GM04504 (cell line): ENCODE measurements around the gene WFDC10B.
"Not testable (repeated sequence)": the region's sequence is repeated elsewhere in the genome, so short reads cannot be mapped to it uniquely, and the experiment has no call there.

ENCODE experiments used
- DNase-seq: peaks from one replicate; pipeline ENCODE4 v3.0.0-alpha.2; 2012; ENCODE audit warnings: low read depth

The WFDC10B gene

DNA sequence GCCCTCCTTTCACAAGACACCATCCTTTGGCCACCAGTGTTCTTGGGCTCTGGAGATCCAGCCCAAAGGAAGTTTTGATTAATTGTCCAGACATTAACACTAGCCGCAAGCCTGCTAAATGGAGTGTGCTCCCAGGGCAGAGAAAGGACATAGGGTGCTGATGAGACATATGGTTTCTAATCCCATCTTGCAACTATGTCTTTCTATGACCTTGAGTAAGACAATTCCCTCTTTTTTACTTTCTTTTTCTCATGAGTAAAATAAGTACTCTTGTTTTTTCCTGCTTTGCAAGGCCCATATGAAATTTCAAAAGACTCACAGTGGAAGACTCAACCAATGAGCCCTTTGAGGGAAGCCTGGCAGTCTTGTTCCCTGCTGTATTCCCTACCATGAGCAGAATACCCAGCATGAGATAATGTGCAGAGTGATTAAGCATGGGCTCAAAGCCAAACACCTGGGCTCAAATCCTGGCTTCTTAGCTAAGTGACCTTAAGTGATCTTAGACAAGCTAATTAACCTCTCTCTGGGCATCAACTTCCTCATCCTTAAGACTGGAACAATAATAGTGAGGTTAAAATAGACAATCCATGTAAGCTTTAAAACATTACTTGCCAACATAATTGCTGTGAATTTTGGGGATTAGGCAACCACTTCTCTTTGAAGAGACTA is at the start of gene WFDC10B:
Gene WFDC10B, minus strand, starts transcription at position 51 of the 669 bp plus-strand sequence. CDS start 19,027 bp downstream, outside the sequence.
- no peak for DNase-seq

- DNase-seq = no peak
Measured at GRCh38 chr20:45752746-45753145, 47.9 kb upstream of the WFDC10B start.

DNA sequence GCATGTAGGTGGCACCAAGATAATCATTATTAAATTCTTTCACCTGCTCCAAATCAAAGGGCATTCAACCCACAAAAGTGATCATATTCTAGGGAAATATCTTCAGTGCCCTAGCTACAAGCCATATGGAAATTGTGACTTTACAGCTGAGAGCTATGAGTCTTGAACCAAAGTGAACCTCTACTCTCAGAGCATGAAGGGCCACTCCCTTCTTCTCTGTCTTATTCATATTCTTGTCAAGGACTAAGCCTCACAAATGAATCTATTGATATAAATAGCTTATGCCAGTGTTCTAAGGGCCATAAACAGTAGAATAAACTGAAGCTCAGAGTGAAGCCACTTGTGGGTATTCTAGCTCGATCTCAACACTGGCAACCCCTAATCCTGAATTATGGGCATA is 46.9 kb upstream of the WFDC10B start:
- DNase-seq = no peak

DNA sequence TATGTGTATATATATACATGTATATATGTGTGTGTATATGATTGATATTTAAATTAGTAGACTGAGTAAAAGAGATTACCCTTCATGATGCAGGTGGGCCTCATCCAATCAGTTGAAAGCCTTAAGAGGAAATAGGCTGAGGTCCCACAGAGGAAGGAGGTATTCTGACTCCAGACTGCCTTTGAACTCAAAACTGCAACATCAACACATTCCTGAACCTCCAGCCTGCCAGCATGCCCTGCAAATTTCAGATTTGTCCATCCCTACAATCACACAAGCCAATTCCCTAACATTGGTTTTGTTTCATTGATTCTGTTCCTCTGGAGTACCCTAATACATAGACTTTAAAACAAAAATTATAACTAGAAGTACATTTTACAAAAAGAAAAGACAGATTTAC is 40.2 kb upstream of the WFDC10B start:
- no peak for DNase-seq

- no peak for DNase-seq
Measured at GRCh38 chr20:45742596-45742995, 37.8 kb upstream of the WFDC10B start.

- no peak for DNase-seq
Measured at GRCh38 chr20:45735988-45736387, 31.2 kb upstream of the WFDC10B start.

DNA sequence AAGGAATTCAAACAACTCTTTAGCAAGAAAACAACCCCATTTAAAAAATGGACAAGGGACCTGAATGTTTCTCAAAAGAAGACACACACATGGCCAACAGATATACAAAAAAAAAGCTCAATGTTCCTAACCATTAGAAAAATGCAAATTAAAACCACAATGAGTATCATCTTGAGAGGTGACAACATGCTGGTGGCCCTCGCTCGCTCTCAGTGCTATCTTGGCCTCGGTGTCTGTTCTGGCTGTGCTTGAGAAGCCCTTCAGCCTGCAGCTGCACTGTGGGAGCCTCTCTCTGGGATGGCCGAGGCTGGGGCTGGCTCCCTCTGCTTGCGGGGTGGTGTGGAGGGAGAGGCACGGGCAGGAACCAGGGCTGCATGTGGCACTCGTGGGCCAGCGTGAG is 30.7 kb upstream of the WFDC10B start:
- DNase-seq = no peak

GRCh38 chr20:45732199-45732598 is 27.4 kb upstream of the WFDC10B start:
- DNase-seq = no peak

GRCh38 chr20:45727044-45727443 is 22.2 kb upstream of the WFDC10B start:
- DNase-seq = no peak

DNA sequence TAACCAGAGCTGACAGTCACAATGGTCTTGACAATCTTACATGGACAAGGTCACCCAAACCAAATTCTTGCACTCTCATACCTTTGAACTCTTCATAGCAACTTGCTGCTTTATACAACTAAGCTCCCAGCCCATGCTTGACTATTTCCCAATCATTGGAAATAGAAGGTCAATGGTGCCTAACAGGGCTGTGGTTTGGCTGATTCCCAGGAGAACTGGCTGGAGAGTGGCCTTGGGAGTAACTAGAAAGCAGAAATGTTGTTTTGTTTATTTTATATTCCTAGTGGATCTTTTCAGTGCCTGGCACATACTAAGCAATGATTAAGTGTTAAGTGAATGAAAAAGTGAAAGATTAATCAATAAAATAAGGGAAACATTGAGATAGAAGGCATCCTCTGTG is 20.3 kb upstream of the WFDC10B start:
- no peak for DNase-seq

DNA sequence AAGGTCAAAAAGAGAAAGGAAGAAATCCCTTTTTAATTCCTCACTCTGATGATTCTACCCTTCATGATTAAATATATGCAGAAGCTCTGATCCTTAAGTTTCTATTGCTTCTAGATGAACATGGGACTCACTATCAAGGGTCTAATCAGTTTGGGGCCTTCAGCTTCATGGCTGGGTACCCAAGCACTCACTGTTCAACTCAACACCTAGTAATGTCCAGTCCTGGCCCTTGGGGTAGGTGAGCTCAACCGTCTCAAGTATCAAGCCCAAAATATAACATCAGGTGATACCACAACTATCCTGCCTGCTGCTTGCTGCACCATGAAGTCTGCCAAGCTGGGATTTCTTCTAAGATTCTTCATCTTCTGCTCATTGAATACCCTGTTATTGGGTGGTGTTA is 17.2 kb upstream of the WFDC10B start, which contains the start of gene SPINT4:
Gene SPINT4, plus strand, starts transcription at position 301 of the 400 bp plus-strand sequence. Its CDS starts 21 bp downstream, at position 322.
- DNase-seq = no peak

GRCh38 chr20:45716141-45716688 is 11.4 kb upstream of the WFDC10B start:
- not testable (repeated sequence) for DNase-seq

- no peak for DNase-seq
Measured at GRCh38 chr20:45701873-45702272, 2.9 kb downstream of the WFDC10B start, which contains the start of gene WFDC13. TSS of gene WFDC13 (plus strand) at chr20:45702038. CDS start at chr20:45702124, 86 bp downstream.

DNA sequence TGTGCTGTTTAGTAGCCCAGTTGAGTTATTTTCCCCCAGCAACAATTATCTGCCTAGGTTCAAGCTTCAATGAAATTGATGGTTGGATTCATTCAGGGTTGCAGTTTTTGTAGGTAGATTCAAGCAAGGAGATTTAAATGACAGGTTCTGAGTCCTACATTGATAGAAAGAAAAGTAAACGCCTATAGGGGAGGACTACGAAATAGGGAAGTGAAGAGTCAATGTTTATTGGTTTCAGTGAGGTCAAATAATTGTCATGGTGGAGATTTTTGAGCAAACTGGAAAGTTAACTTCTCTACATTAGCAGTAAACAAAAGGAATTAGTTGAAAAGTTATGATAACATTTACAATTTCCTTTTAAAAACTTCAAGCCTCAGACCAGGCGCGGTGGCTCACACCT is 3.7 kb downstream of the WFDC10B start:
- DNase-seq = no peak

DNA sequence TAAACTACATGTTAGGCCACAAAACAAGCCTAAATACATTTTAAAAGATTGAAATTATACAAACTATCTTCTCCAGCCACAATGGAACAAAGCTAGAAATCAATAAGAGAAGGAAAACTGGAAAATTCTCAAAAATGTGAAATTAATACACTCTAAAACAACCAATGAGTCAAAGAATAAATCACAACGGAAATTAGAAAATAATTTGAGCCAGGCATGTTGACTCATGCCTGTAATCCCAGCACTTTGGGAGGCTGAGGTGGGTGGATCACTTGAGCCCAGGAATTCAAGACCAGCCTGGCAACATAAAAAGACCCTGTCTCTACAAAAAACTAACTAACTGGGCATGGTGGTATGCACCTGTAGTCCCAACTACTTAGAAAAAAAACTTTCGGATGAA is 9.3 kb downstream of the WFDC10B start:
- no peak for DNase-seq

GRCh38 chr20:45693346-45693745 is 11.5 kb downstream of the WFDC10B start:
- not testable (repeated sequence) for DNase-seq

- DNase-seq = peak; percentile 0
Measured at GRCh38 chr20:45685896-45686295, 18.9 kb downstream of the WFDC10B start.

- no peak for DNase-seq
Measured at GRCh38 chr20:45679650-45680049, 25.2 kb downstream of the WFDC10B start.

GRCh38 chr20:45672765-45673164 is 32.1 kb downstream of the WFDC10B start:
- no peak for DNase-seq

- DNase-seq = no peak
Measured at GRCh38 chr20:45670139-45670538, 34.7 kb downstream of the WFDC10B start, which contains the start of gene WFDC11. TSS of gene WFDC11 (minus strand) at chr20:45670239. CDS start at chr20:45650600, 19,639 bp downstream.

GRCh38 chr20:45657038-45657437 is 47.8 kb downstream of the WFDC10B start:
- not testable (repeated sequence) for DNase-seq

DNA sequence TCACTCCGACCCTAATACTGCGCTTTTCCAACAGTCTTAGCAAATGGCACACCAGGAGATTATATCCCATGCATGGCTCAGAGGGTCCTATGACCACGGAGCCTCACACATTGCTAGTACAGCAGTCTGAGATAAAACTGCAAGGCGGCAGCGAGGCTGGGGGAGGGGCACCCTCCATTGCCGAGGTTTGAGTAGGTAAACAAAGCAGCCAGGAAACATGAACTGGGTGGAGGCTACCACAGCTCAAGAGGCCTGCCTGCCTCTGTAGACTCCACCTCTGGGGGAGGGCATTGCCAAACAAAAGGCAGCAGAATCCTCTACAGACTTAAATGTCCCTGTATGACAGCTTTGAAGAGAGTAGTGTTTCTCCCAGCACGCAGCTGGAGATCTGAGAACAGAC is 53.1 kb downstream of the WFDC10B start:
- not testable (repeated sequence) for DNase-seq

GRCh38 chr20:45649312-45649863 is 55.4 kb downstream of the WFDC10B start:
- DNase-seq = no peak
